KMS-11 (cell line): ENCODE data around the gene FARS2.

Experiments
- H2AFZ ChIP-seq: fragments of 200-600 bp; sonication (generic); 2 replicates; pipeline ENCODE4 v1.6.1; 2016; ENCODE audit warnings: antibody characterized with exemption, mixed run types, low read depth
- H3K27ac ChIP-seq: fragments of 200-600 bp; sonication (generic); 2 replicates; pipeline ENCODE4 v1.6.1; 2016; ENCODE audit warnings: mild to moderate bottlenecking, mixed run types
- H3K27me3 ChIP-seq: fragments of 200-600 bp; sonication (generic); 2 replicates; pipeline ENCODE4 v1.6.1; 2017; ENCODE audit warnings: mild to moderate bottlenecking, low read depth, mixed run types, moderate library complexity; ENCODE audit not compliant: insufficient read depth
- H3K36me3 ChIP-seq: fragments of 200-600 bp; sonication (generic); 2 replicates; pipeline ENCODE4 v1.6.1; 2017; ENCODE audit warnings: mild to moderate bottlenecking, mixed run types; ENCODE audit not compliant: insufficient read depth
- H3K4me1 ChIP-seq: fragments of 200-600 bp; sonication (generic); 2 replicates; pipeline ENCODE4 v1.6.1; 2016; ENCODE audit warnings: mild to moderate bottlenecking, low read depth, mixed run types; ENCODE audit not compliant: poor library complexity, severe bottlenecking
- H3K4me2 ChIP-seq: fragments of 200-600 bp; sonication (generic); 2 replicates; pipeline ENCODE4 v1.7.0; 2016; ENCODE audit warnings: mild to moderate bottlenecking, mixed run types
- H3K4me3 ChIP-seq: fragments of 200-600 bp; sonication (generic); IDR thresholded peaks from 2 replicates; pipeline ENCODE4 v1.6.1; 2017; ENCODE audit warnings: low read depth, low read length, mixed read lengths; ENCODE audit not compliant: insufficient read depth
- H3K79me2 ChIP-seq: fragments of 200-600 bp; sonication (generic); 2 replicates; pipeline ENCODE4 v1.6.1; 2016; ENCODE audit warnings: low read depth, mixed run types; ENCODE audit not compliant: insufficient read depth
- H3K9ac ChIP-seq: fragments of 200-600 bp; sonication (generic); 2 replicates; pipeline ENCODE4 v1.6.1; 2016; ENCODE audit warnings: mild to moderate bottlenecking, mixed run types
- H4K20me1 ChIP-seq: fragments of 200-600 bp; sonication (generic); 2 replicates; pipeline ENCODE4 v1.6.1; 2016; ENCODE audit warnings: mild to moderate bottlenecking, mixed run types; ENCODE audit not compliant: insufficient read depth
- CTCF ChIP-seq: fragments of 200-600 bp; sonication (generic); conservative IDR thresholded peaks from 2 replicates; pipeline ENCODE4 v1.6.1; 2017; ENCODE audit warnings: low read depth, mild to moderate bottlenecking, antibody characterized with exemption, low read length, moderate library complexity, mixed read lengths

Gene FARS2

DNA sequence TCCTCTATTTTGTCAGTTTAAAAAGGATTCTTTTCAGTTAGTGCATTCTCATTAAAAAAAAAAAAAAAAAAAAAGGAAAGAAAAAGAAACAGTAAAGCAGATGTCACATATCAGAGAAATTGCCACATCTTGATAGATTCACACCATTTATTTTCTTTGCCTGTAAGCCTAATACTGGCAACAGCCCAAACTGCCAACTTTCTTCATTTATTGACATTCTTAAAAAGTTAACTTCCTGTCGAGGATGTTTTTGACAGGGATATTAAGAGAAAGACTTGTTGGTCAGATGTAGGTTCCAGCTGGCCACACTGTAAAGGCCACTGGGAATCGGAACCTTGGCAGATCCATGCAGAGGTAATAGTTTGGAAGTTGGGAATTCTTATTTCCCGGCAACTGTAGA is 412.8 kb downstream of the FARS2 start:
- no peak for TF ChIP-seq CTCF
- Histone ChIP-seq H3K9ac (no peak overlapping the region), H3K27ac (no peak overlapping the region), H3K4me1 (no peaks in the 10 kb centered on the region), H2AFZ (no peak overlapping the region), H3K79me2 (no peaks in the 10 kb centered on the region), H3K36me3 (no peaks in the 10 kb centered on the region), H4K20me1 (no peaks in the 10 kb centered on the region), H3K4me3 (no peak overlapping the region), H3K4me2 (no peak overlapping the region), H3K27me3 (no peaks in the 10 kb centered on the region)

GRCh38 chr6:5674721-5675120 is 413.4 kb downstream of the FARS2 start:
- Histone ChIP-seq H3K4me1 (no peaks in the 10 kb centered on the region), H3K27me3 (no peaks in the 10 kb centered on the region), H3K36me3 (no peaks in the 10 kb centered on the region), H3K9ac (no peak overlapping the region), H4K20me1 (no peaks in the 10 kb centered on the region), H3K4me2 (no peak overlapping the region), H2AFZ (no peak overlapping the region), H3K27ac (no peak overlapping the region), H3K79me2 (no peaks in the 10 kb centered on the region), H3K4me3 (no peak overlapping the region)
- TF ChIP-seq CTCF = no peak

GRCh38 chr6:5676701-5677100 is 415.4 kb downstream of the FARS2 start:
- Histone ChIP-seq H3K9ac (no peak overlapping the region), H3K4me3 (no peak overlapping the region), H2AFZ (no peak overlapping the region), H3K4me1 (no peaks in the 10 kb centered on the region), H3K27ac (no peak overlapping the region), H3K79me2 (no peaks in the 10 kb centered on the region), H3K27me3 (no peaks in the 10 kb centered on the region), H3K4me2 (no peak overlapping the region), H3K36me3 (no peaks in the 10 kb centered on the region), H4K20me1 (no peaks in the 10 kb centered on the region)
- TF ChIP-seq CTCF = no peak

DNA sequence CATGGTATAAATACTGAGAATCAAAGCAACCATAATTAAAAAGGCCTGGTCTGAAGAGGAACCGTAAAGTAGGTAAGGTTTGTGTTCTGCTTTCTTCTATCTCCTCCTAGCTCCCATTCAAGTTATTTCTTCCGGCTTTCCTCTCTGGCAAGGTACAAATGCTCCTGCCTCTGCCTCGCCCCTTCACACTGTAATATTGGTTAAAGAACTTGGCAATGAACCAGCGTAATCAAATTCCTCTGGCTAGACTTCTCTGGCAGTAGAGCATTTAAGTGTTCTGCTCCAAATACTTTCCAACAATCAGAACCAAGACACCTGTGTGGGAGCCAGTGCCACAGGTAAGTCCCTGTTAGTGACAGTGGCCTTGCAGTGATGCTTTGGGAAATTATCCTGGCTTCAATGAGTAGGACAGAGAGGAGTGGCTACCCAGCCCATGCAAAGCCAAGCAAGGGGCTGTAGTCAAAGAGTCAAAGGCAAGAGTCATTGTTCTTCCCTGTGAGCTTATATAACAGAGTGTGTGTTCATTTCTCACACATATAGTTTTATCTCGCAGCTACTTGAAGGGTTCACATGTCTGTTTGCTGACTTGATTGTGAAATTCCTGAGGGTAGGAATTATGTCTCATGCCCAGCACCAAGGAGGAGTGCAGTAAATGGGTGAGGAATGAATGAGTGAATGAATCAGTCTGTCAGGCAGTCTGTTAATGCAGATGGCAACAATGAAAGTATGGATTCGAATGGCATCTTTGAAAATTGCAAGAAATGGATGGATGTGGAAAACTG is 416.1 kb downstream of the FARS2 start:
- Histone ChIP-seq H3K27me3 (no peaks in the 10 kb centered on the region), H3K4me2 (no peak overlapping the region), H2AFZ (no peak overlapping the region), H3K36me3 (no peaks in the 10 kb centered on the region), H4K20me1 (no peaks in the 10 kb centered on the region), H3K27ac (no peak overlapping the region), H3K4me3 (no peak overlapping the region), H3K79me2 (no peaks in the 10 kb centered on the region), H3K9ac (no peak overlapping the region), H3K4me1 (no peaks in the 10 kb centered on the region)
- TF ChIP-seq CTCF = no peak
